HPDE6-E6E7 (cell line): ENCODE data around the gene CPNE4.

Experiments
- DNase-seq: peaks from one replicate; pipeline ENCODE4 v3.0.0; 2011; ENCODE audit warnings: missing footprints; ENCODE audit errors: extremely low spot score

CPNE4 gene

DNA sequence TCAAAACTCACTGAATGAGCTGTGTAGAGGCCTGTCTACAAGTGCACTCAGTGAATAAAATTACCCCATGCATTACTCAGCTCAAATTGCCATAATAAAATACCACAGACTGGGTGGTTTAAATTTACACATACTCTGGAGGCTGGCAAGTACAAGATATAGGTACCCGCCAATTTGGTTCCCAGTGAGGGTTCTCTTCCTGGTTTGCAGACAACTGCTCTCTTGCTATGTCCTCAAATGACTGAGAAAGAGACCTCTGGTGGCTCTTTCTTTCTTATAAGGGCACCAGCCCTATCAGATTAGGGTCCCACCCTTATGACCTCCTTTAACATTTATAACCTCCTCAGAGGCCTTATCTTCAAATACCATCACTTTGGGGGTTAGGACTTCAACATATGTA is 237.0 kb downstream of the CPNE4 start:
- DNase-seq: no peak

DNA sequence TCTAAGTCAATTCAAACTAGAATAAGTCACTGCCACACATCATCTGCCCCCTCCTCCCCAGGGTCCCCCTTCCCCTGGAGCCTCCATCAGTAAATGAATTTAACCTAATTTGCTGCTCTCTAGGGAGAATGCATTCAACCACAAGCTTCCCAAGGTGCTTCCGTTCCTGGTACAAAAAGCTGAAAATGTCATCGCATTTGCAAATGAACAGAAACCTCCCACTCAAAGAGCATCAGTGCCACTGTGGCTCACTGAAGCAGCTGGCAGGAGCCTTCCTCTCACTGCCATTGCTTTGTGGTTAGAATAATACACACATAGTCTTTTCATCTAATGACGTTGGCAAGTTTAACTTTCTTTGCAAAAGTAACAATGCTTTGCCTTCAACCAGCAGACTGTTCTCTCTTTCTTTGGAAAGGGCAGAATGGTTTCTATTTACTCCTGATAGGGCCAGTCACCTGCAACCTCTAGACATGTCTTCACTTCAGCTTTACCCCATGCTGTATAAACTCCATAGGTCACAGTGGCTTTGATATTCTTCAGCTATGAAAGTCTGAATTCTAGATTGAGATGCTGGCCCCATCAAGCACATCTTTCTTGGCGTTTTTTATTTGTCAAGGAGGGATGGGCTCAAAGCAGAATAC is 238.1 kb downstream of the CPNE4 start:
- no peak for DNase-seq

DNA sequence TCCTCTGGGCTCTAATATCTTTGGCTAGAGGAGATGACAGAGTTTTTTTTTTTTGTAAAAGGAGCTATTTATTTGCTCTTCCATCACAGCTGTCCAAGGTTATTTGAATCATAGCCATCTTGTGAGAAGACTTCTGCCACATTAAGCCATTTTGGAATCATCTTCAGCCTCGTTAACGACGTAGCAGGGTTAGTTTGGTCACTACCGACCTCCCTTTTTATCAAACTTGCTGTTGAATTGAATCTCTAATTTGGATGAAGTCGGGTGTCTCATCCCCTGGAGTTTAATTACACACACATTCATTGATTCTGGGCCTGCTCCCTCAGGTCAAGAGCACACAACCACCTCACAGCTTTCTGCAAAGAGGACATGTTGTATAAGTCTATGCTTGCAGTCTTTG is 238.7 kb downstream of the CPNE4 start:
- no peak for DNase-seq

DNA sequence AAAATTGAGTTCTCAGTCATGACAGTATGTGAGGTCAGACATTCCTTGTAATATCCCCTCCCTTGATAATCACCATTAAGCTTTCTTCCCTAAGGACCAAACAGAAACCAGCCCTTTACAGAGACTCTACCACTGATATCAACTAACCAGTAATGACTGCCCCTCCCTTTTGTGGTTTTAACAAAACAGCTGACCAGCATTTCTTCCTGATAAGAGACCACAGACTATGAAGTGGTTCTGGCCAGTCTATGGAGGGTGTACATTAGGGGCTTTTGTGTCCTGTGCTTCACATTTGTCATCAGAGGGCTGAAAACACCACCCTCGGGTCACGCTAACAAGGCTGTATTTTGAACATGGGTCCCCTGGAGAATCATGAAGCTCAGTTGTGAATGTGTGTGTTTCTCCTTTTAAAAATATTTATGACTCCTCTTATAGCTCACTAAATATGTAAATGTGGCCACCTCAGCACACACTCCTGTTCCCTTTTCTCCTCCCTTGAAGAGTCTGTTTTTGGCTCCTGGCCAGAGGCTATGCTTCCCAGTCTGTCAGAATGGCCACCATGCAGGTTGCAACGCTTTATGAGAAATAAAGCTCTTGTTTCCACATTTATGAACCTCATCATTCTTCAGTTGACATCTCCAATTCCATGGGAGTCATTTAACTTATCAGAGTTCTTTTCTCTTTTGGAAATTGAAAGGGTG is 239.3 kb downstream of the CPNE4 start:
- DNase-seq: no peak

DNA sequence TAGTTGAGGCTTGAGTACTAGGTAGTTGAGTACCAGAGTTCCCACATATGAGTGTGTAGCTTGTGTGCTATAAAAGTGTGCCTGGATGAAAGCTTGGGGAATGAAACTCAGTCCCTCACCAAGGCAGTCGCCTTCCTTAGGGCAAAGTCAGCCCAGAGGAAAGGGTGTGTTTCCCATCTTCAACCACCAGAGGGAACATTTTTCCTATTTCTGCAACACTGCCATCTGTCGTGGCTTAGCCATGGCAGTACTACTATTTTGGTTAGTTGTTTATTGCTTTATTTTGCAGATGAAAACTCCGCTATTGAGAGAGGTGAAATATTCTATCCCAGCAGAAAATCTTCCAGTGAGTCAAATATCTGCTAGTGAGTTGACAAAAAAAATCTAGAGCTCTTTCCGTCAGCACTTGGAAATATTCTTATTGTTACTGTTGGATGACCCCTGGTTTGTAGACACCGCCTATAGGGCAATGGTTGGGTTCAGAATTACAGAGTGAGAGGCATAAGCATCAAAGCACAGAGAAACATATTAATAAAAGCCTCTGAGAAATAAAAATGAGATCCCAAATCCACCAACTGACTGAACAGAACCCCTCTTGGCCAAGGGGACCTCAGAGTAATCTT is 239.9 kb downstream of the CPNE4 start:
- peak; percentile 46 for DNase-seq

DNA sequence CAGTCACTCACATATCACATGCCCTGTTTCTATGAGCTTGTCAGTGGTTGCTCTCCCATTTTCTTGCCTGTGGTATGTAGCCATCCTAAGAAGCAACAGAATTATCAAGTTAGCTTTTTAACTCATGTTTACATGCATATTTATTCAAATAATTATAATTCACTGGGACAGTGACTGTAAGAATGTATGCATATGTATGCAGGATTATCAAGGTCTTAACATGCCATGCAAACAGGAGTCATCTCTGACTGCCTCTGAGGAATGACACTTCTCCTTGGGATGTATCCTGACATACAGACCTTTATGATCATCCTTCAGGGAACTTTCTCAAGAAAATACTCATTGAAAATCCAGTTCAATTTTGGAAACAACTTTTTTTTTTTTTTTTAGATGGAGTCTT is 240.9 kb downstream of the CPNE4 start:
- DNase-seq: no peak

DNA sequence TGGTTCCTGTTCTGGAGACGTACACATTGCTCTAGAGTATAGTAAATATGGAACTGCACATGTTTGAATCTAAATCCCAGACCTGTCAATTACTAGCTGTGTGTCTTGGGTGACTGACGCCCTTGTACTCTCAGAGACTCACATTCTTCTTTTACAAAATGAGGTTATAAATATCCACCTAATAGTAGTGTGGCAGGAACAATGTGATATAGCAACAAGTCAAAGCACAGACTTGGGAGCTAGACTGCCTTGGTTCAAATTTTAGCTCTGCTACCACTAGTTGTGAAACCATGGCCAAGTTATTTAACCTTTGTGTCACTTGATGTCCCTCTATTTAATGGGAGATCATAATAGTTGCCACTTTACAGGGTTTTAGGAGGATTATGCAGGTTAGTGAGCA is 245.6 kb downstream of the CPNE4 start:
- DNase-seq: no peak

DNA sequence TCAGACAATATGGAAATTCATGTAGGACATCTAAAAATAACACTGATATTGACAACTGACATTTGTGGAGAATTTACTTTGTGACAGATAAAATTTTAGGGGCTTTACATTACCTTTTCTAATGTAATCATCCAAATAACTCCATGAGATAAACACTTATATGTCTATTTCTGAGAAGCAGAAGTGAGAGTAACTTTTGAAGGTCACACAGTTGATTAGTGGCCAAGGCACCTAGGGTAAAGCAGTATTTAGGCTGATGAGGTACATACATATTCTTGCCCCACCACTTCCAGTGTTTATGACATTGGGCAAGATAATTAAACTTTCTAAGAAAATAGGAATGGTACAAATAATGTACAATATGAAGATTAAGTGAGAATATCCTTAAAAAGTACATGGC is 248.4 kb downstream of the CPNE4 start:
- DNase-seq: no peak

DNA sequence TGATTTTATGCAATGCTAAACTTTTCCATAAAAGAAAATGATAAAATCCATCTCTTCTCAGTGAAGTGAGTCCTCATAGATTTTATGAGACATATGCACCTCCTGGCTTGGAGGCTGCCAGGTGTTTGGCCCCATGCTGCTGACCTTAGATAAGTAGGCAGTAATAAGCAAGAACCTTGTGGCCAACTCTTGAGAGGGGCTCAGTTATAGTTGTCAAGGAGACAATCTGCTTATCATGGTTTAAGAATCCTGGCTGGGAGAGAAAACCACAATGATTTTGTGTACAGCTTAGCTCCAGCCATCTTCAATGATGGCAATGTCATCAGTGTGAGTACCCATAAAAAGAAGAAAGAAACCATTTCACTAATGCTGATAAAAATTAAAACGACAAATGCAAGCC is 252.1 kb downstream of the CPNE4 start:
- DNase-seq: no peak

DNA sequence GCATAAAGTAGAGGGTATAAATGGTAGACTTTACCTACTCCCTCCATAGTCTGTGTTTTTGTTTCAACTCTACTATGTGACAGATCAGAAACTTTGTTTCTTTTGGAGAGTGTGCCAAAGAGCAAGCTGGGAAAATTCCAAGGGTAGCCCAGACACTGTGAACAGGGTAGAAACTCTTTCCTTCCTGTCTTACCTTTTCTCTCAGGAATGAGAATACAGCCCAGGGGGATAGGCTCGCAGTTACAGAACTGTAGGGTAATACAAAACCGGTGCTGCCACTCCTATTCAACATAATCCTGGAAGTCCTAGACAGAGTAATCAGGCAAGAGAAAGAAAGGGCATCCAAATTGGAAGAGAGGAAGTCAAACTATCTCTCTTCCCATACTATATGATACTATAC is 256.3 kb downstream of the CPNE4 start:
- DNase-seq: no peak

DNA sequence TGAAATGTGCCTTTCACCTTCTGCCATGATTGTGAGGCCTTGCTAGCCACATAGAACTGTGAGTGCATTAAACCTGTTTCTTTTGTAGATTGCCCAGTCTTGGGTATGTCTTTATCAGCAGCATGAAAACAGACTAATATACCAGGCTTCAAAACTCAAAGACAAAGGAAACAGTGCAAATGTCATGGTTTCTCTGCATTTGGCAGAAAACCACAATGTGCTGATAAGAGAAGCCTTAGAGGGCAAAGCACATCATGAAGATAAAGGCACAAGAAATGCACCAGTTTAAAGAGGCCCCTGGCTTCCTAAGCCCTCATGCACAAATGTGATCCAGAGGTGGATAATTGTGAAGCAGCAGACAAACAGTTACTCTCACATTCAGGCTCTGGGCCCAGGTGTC is 259.2 kb downstream of the CPNE4 start:
- no peak for DNase-seq

DNA sequence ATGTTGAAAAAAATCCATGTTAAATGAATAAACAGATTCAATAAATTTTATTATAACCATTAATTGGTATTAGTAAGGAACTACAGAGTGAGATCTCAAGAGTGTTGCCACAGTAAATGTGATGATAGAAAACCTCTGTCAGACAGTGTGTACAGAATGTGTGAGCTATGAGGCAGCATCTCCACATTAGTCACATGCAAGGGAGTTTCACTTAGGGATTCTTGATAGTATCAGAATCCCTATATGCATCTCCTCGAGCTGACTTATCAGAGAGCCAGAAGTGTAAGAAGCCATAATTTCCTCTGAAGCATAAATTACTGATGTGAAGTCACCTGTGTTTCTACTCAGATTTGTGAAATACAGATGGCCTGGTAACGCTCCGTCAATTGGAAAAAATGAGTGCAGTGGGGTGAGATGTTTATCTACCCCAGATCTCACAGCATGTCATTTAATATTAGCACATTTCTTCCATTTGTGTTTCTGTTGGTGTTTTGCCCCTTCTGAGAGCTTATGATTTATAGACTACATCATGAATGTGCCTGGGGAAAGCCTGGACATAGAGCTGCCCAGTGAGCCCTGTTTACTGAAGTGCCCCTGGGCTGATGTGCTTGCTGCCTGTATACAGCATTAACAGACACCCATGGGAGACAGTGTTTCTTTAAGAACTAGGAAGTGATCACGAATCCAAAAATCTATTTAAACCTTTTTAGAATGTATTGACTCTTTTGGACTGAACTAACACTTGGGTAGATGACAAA is 262.4 kb downstream of the CPNE4 start:
- no peak for DNase-seq

DNA sequence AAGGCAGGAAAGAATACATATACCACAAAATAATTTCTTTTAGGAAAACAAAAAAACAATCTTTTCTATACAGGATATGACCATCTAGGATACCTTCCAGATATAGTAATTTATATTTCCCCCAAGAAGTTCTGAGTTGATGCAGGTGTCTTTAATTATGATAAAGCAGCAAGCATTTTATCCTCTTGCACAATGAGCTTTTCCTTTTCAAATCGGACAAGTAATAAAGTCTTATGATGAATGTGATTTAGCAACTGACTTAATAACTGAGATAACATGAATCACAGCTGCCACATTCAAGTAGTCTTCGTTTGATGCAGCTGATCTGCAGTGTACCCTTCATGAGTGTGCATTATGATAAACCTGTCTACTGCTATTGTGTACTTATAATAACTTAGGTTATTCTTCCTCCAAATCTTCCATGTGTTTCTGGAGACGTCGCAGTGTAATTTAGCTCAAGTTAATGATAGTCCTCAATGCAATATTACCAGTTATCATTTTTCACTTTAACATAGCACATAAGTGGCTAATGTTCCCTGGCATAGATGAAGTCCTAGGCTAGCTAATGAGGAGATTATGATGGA is 271.7 kb downstream of the CPNE4 start:
- no peak for DNase-seq

DNA sequence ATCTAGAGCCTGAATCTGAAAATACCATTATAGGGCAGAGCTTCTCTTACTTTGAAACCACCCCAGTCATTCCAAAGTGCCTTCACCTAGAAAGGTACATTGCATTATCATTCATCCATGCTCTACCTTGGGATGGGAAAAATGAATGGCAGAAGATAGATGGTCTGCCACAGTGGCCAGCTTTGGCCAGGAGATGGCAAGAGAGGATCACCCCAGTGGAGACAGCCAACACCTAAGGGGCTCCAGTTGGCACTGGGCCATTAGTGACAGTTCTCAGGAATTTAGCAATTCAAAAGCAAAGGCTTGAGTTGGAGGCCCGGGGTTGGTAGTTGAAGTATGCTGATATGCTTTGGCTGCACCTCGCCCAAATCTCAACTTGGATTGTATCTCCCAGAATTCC is 278.4 kb downstream of the CPNE4 start:
- DNase-seq: no peak

DNA sequence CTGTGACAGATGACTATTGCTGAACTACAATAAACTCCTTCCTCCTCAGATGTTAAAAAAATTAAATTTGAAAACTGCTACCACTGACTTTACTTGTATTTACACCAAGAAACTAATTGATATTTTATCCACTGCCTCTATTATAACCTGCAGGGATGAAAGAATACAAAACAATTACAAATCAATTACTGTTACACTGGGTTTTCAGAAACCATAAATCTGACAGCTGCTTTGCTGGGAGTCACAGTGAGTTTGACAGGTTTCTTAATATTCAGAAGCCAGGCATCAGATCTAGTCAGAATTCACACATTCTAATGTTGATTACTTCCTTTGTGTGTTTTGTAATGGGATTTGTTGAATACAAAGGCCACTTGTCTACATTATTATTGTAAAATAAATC is 279.4 kb downstream of the CPNE4 start:
- DNase-seq: no peak

DNA sequence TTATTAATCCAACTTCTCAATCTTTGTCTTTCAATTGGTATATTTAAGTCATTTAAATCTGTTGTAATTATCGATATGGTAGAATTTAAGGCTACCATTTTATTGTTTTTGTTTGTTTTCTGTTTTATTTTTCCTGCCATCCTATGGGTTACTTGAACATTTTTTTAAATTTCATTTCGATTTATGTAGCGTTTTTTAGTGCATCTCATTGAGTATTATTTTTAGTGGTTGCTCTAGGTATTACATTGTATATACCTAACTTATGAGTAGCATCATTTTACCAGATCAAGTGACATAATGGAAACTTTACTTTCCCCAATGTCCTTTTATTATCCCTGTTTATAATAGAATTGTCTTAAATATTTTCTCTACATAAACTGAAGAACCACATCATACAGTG is 284.6 kb downstream of the CPNE4 start:
- no peak for DNase-seq

DNA sequence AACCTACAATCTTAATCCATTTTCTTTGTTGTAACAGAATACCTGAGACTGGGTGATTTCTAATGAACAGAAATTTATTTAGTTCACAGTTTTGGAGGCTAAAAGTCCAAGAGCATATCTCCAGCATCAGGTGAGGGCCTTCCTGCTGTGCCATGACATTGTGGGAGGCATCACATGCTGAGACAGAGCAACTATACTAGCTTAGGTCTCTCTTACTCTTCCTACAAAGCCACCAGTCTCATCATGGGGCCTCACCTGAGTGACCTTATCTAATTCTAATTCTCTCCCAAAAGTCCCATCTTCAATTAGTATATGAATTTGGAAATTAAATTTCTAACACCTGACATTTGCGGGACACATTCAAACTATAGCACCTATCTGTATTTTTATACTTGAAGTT is 285.0 kb downstream of the CPNE4 start:
- DNase-seq: no peak

DNA sequence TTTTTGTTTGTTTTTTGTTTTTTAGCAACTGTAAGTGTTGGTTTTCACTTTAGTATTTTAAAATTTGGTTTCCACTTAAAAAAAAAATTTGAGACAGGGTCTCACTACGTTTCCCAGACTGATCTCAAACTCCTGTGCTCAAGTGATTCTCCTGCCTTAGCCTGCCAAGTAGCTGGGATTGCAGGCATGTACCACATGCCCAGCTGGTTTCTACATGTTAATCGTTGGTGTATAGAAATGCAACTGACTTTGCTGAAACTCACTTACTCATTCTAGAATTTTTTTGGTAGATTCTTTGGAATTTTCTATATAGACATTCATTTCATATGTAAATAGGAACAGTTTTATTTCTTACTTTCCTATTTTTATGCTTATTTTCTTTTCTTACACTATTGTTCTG is 287.3 kb downstream of the CPNE4 start:
- no peak for DNase-seq

DNA sequence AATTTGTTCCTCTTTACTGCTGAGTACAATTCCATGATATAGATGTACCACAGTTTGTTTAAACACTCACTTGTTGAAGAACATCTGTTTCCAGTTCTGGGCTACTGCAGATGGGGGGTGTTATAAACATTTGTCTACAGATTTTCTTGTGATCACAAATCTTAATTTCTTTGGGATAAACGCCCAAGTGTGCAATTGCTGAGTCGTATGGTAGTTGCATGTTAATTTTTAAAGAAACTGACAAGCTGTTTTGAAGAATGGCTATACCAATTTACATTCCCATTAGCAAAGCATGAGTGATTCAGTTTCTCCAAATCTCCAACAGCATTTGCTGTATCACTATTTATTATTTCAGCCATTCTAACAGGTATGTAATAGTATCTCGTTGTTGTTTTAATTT is 290.0 kb downstream of the CPNE4 start:
- DNase-seq: no peak

DNA sequence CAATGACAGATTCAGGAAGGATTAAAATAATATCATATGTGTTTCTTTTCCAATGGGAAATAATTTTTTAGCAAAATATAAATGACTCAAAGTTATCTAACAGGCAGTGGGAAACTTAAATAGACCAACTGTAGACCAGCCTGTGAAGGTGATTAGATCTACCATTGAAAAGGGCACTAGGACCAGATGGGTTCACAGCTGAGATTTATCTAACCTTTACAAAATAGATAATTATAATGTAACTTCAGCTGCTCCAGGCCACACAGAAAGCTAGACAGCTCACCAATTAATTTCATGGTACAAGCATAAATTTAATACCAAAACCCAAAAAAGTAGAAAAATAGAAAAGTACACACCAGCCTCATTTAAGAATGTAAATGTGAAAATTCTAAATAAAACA is 291.7 kb downstream of the CPNE4 start:
- DNase-seq: no peak

DNA sequence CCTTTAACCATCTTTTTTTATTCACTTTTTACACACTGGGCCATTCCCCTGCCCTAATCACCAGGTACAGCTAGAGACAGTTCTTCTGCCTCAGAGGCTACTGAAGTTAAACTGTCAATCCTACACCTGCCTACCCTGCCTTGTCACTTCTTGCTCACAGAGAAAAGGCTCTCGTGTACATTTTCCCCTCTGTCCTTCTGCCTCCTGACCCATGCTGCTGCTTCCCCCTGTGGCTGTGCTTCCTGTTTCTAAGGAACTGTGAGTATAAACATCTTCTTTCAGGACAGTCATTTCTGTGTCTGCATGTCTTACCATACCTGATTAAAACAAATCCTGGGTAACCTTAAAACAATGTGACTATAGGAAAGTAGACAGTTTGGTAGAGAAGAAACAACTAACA is 295.6 kb downstream of the CPNE4 start:
- no peak for DNase-seq

DNA sequence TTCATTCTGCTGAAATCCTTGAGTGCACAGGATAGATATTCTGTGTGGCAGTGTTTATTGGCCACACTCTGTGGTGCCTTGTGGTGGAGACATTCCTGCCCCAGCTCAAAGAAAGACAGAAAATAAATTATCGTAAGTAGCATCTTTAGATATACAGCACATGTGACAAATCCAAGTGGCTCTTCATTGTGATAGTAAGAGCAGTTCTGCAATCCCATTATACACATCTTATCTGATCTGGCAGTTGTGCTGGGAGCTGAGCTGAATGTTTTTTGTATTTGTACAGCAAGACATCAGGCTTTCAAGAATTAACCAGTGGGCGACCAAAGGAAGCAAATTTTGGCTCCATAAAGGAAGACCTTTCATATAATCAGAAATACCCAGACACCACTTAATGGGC is 296.7 kb downstream of the CPNE4 start:
- no peak for DNase-seq
